K562 (cell line): ENCODE measurements around the gene TRPC1. TPM values are rescaled to one million over a fixed set of nuclear protein-coding genes. Genes with fewer than 3 reads are reported as not detected.

Source experiments
- ATAC-seq: fragments of 200-7000 bp; cut with Tn5 transposase; 3 replicates; pipeline ENCODE4 v1.9.1; 2020; ENCODE audit warnings: moderate library complexity
- BruUV-seq: library from RNA; stranded (reverse); fragments of 400-500 nt; replicated peaks from 2 replicates; lab custom pipeline; 2021; lab: Mats Ljungman, UMichigan
- CTCF ChIA-PET: fragments of 300-600 bp; formaldehyde crosslinking; extraction: SDS; loops from one replicate; lab custom pipeline; 2021; ENCODE audit warnings: low intra/inter-chr PET ratio; lab: Yijun Ruan, JAX
- POLR2A ChIA-PET: fragments of 300-600, 350-650 bp; sonication (Branson Sonifier 250); formaldehyde crosslinking; extraction: SDS; loops from one replicate; lab custom pipeline; 2021; ENCODE audit warnings: antibody characterized with exemption, inconsistent platforms; lab: Yijun Ruan, JAX
- DNase-seq, 4 experiments: peaks; one replicate each; pipeline versions ENCODE4 v3.0.0 to v3.0.0-alpha.2; 2011 to 2018; ENCODE audit warnings: low spot score in 3 of 4, mixed read lengths in 3 of 4; ENCODE audit errors: extremely low read depth in 1 of 4
- FAIRE-seq: peaks from 2 replicates; lab custom pipeline; 2011; peaks lifted over from hg19 to GRCh38; lab: Jason Lieb, UNC
- H2AFZ ChIP-seq: 2 replicates; pipeline ENCODE4 v1.6.0; 2011; ENCODE audit warnings: low read depth, low read length, control low read depth, inconsistent platforms
- H3K27ac ChIP-seq: fragments of 200-600 bp; 3 replicates; pipeline ENCODE4 v1.8.0; 2011; ENCODE audit warnings: low read depth, mild to moderate bottlenecking, control low read depth, inconsistent platforms, low read length, moderate library complexity, mixed read lengths; ENCODE audit errors: extremely low read depth
- H3K27me3 ChIP-seq, 2 experiments: fragments of 300-600 bp in 1 of 2; 2 replicates in 1 of 2; 3 replicates in 1 of 2; pipeline versions ENCODE4 v1.6.0 to v1.8.0; 2011; ENCODE audit warnings: inconsistent platforms in 2 of 2, low read length in 2 of 2, mild to moderate bottlenecking in 1 of 2, mixed read lengths in 1 of 2, moderate library complexity in 1 of 2; ENCODE audit not compliant: control insufficient read depth in 2 of 2, insufficient read depth in 2 of 2
- H3K36me3 ChIP-seq: fragments of 300-600 bp; 3 replicates; pipeline ENCODE4 v1.8.0; 2011; ENCODE audit warnings: mild to moderate bottlenecking, low read length, inconsistent platforms; ENCODE audit not compliant: control insufficient read depth, insufficient read depth
- H3K4me1 ChIP-seq, 2 experiments: fragments of 200-600 bp in 1 of 2; replicated peaks in 1 of 2; 2 replicates in 1 of 2; 3 replicates in 1 of 2; pipeline versions ENCODE4 v1.5.1 to v1.8.0; 2011; ENCODE audit warnings: inconsistent platforms in 2 of 2, low read length in 2 of 2, mild to moderate bottlenecking in 1 of 2, mixed read lengths in 1 of 2, moderate library complexity in 1 of 2; ENCODE audit not compliant: control insufficient read depth in 2 of 2, insufficient read depth in 2 of 2
- H3K4me2 ChIP-seq: 2 replicates; pipeline ENCODE4 v1.6.1; 2011; ENCODE audit warnings: low read length, control low read depth, inconsistent platforms, mixed read lengths; ENCODE audit not compliant: insufficient read depth
- H3K4me3 ChIP-seq: fragments of 200-600 bp; sonication (generic), shearing (Covaris generic); 2 replicates; pipeline ENCODE4 v1.5.1; 2016; ENCODE audit warnings: control low read depth, inconsistent platforms
- H3K79me2 ChIP-seq: fragments of 200-600 bp; 3 replicates; pipeline ENCODE4 v1.8.0; 2011; ENCODE audit warnings: low read length, inconsistent platforms; ENCODE audit not compliant: control insufficient read depth, insufficient read depth
- H3K9ac ChIP-seq, 2 experiments: 2 replicates each; pipeline versions ENCODE4 v1.6.0 to v1.6.1; 2011; ENCODE audit warnings: low read depth in 2 of 2, low read length in 2 of 2, control low read depth in 1 of 2, inconsistent platforms in 1 of 2, mild to moderate bottlenecking in 1 of 2, mixed read lengths in 1 of 2; ENCODE audit not compliant: insufficient read depth in 1 of 2
- H3K9me1 ChIP-seq: one replicate; pipeline ENCODE4 v1.6.0; 2011; ENCODE audit warnings: inconsistent platforms, mild to moderate bottlenecking, low read length, moderate library complexity; ENCODE audit not compliant: control insufficient read depth, insufficient read depth
- H3K9me3 ChIP-seq: replicated peaks from 2 replicates; pipeline ENCODE4 v1.5.1; 2011; ENCODE audit warnings: low read depth, low read length, inconsistent platforms; ENCODE audit not compliant: control insufficient read depth, insufficient read depth
- H4K20me1 ChIP-seq: replicated peaks from 2 replicates; pipeline ENCODE4 v1.6.1; 2011; ENCODE audit warnings: low read length, inconsistent platforms, mixed read lengths; ENCODE audit not compliant: control insufficient read depth, insufficient read depth
- JUN ChIP-seq, 2 experiments: sonication (generic) in 1 of 2; formaldehyde crosslinking in 1 of 2; IDR thresholded peaks; 2 replicates each; pipeline versions ENCODE4 v1.6.1 to v1.8.0; 2012 to 2022; ENCODE audit warnings: borderline replicate concordance in 2 of 2, mild to moderate bottlenecking in 2 of 2, improper control_type of control experiment in 1 of 2, low read depth in 1 of 2, low read length in 1 of 2, missing genetic modification reagents in 1 of 2
- NRF1 ChIP-seq, 2 experiments: fragments of 450-650 bp; IDR thresholded peaks in 1 of 2; conservative IDR thresholded peaks in 1 of 2; 2 replicates each; pipeline ENCODE4 v1.6.1; 2014; ENCODE audit warnings: mild to moderate bottlenecking in 2 of 2
- PCBP2 ChIP-seq: fragments of 200-400 bp; formaldehyde crosslinking; IDR thresholded peaks from 2 replicates; pipeline ENCODE4 v1.6.1; 2018; ENCODE audit warnings: low read length, low read depth, mild to moderate bottlenecking, moderate library complexity; ENCODE audit not compliant: poor library complexity, severe bottlenecking
- PML ChIP-seq: IDR thresholded peaks from 2 replicates; pipeline ENCODE4 v1.6.1; 2012; ENCODE audit warnings: low read length, inconsistent platforms
- POLR3G ChIP-seq: IDR thresholded peaks from 2 replicates; pipeline ENCODE4 v1.6.1; 2011; ENCODE audit not compliant: insufficient read length, insufficient replicate concordance; ENCODE audit errors: extremely low read depth
- PURB ChIP-seq: sonication (generic); formaldehyde crosslinking; IDR thresholded peaks from 2 replicates; pipeline ENCODE4 v1.9.0; 2021; ENCODE audit warnings: low read depth, mild to moderate bottlenecking, missing genetic modification reagents
- RBFOX2 ChIP-seq: fragments of 200-400 bp; formaldehyde crosslinking; IDR thresholded peaks from 2 replicates; pipeline ENCODE4 v1.6.1; 2017; ENCODE audit warnings: low read depth, mild to moderate bottlenecking, low read length, moderate library complexity
- RREB1 ChIP-seq: fragments of 250-450 bp; sonication (Bioruptor Pico); IDR thresholded peaks from 2 replicates; pipeline ENCODE4 v1.4.0; 2020
- STAT5B ChIP-seq: fragments of 250-450 bp; sonication (Bioruptor Pico); IDR thresholded peaks from 2 replicates; pipeline ENCODE4 v1.8.0; 2021; ENCODE audit warnings: mild to moderate bottlenecking, inconsistent platforms
- ZNF174 ChIP-seq: fragments of 250-450 bp; sonication (Bioruptor Pico); IDR thresholded peaks from 2 replicates; pipeline ENCODE4 v1.4.0; 2020; ENCODE audit warnings: mild to moderate bottlenecking
- ZNF212 ChIP-seq: fragments of 450-650 bp; formaldehyde crosslinking; IDR thresholded peaks from 2 replicates; pipeline ENCODE4 v1.4.0; 2020; ENCODE audit warnings: mild to moderate bottlenecking
- ZNF239 ChIP-seq: fragments of 250-450 bp; sonication (Bioruptor Pico); IDR thresholded peaks from 2 replicates; pipeline ENCODE4 v1.4.0; 2020; ENCODE audit warnings: mild to moderate bottlenecking
- ZNF512 ChIP-seq: IDR thresholded peaks from 2 replicates; pipeline ENCODE4 v1.6.1; 2016; ENCODE audit warnings: missing genetic modification characterization, missing compliant biosample characterization
- ZNF589 ChIP-seq: fragments of 200-800 bp; sonication (Bioruptor generic); IDR thresholded peaks from 2 replicates; pipeline ENCODE4 v1.6.1; 2016; ENCODE audit warnings: low read depth, missing genetic modification characterization, missing compliant biosample characterization
- ZNF644 ChIP-seq: fragments of 200-800 bp; sonication (Bioruptor generic); IDR thresholded peaks from 2 replicates; pipeline ENCODE4 v1.6.1; 2016; ENCODE audit warnings: low read depth, missing genetic modification characterization, missing compliant biosample characterization
- WGBS: fragments of 100-300 bp; shearing (Covaris generic); methylation state at CpG from one replicate; pipeline ENCODE4 v1.1.6; 2016; ENCODE audit warnings: low coverage, mixed read lengths; ENCODE audit not compliant: insufficient coverage; ENCODE audit errors: missing lambda C conversion rate; 5-methylcytosine and 5-hydroxymethylcytosine counted together
- in situ Hi-C: fragments of 300-500 bp; cut with MboI; formaldehyde crosslinking; loops from 4 replicates; pipeline ENCODE4 v1.15.0; 2018; ENCODE audit warnings: inconsistent platforms, mixed read lengths
- intact Hi-C: fragments of 100-400 bp; cut with micrococcal nuclease; formaldehyde crosslinking; loops from 2 replicates; pipeline ENCODE4 v1.14.2; 2022
- polyA plus RNA-seq, 8 experiments: library from polyadenylated mRNA; depleted of rRNA in 4 of 8; stranded (reverse) in 5 of 8; unstranded in 3 of 8; fragments of >200 nt; fragmentation: Nextera tagmentation in 2 of 8; fragmentation: Illumina TruSeq in 1 of 8; extraction: Ambion mirVana in 2 of 8; extraction: Trizol in 1 of 8; gene quantifications; 2 replicates each; pipeline versions ENCODE4 v1.2.1 to v1.2.3, GENCODE V29; 2011 to 2014; ENCODE audit warnings: inconsistent platforms in 1 of 8, missing spikeins in 1 of 8
- total RNA-seq, 7 experiments: library from RNA; depleted of rRNA in 6 of 7; stranded (reverse); fragments of >200 nt in 6 of 7; fragmentation: Illumina TruSeq in 2 of 7; extraction: Trizol in 2 of 7; gene quantifications; 2 replicates each; pipeline versions ENCODE4 v1.2.1 to v1.2.3, GENCODE V29; 2011 to 2021; ENCODE audit warnings: low replicate concordance in 1 of 7

The TRPC1 gene
- total and polyA plus RNA-seq, 9 of the 15 experiments (the other 6 are each of a cell fraction or from before 2014, with no cell fraction given) = 1.4 to 6.5 (median 3.0) TPM

GRCh38 chr3:142817356-142817755, 93.5 kb downstream of the TRPC1 start:
- Histone ChIP-seq H3K9me3 (no peaks in the 10 kb centered on the region), H3K9me1 (no peaks in the 10 kb centered on the region), H4K20me1 (no peaks in the 10 kb centered on the region), H3K79me2 (no peaks in the 10 kb centered on the region), H3K4me2 (no peak overlapping the region), H3K27ac (no peak overlapping the region), H2AFZ (no peak overlapping the region), H3K36me3 (no peaks in the 10 kb centered on the region), H3K27me3 (peaks cover 0 to 5% of the 10 kb centered on the region in 2 experiments; a peak in 1 of 5 replicates), H3K4me3 (no peak overlapping the region), H3K4me1 (peaks cover 0 to 10% of the 10 kb centered on the region in 2 experiments; a peak in 3 of 5 replicates), H3K9ac (no peak overlapping the region)
- DNase-seq (no peak), ATAC-seq (no peak), FAIRE-seq (no peak)
- POLR2A ChIA-PET = interaction anchor here (0.6 to 1.3 kb wide), 5 partner anchors 8 to 301 kb away, joined by 3 to 6 read pairs (median 3); no protein-coding TSS in a partner anchor
- intact Hi-C loops = no loop called here
- CTCF ChIA-PET = no interaction called here
- in situ Hi-C loops = no loop called here
- 6% methylated on average over 1 of the region's 1 CpG for WGBS
- no TSS peak for BruUV-seq
- TF ChIP-seq PCBP2 (no peak), POLR3G (no peak), PML (no peak), ZNF512 (tag) (no peak), ZNF174 (CRISPR knock-in tag) (no peak), ZNF644 (tag) (no peak), JUN (IDR thresholded peaks at IDR 0.05; ENCODE audit: borderline replicate concordance, low read depth, low read length) (no peak), JUN (CRISPR knock-in tag; IDR thresholded peaks at IDR 0.05; ENCODE audit: borderline replicate concordance) (no peak), PURB (CRISPR knock-in tag) (no peak), STAT5B (CRISPR knock-in tag) (no peak), ZNF239 (CRISPR knock-in tag) (no peak), NRF1 (conservative IDR thresholded peaks at IDR 0.05 in 1 of 2, IDR thresholded peaks at IDR 0.05 in 1 of 2) (no peak), RBFOX2 (no peak), RREB1 (no peak), ZNF589 (no peak), ZNF212 (CRISPR knock-in tag) (no peak)
